NB4 (cell line): ENCODE data around the gene CACUL1.

Experiments used
- CTCF ChIP-seq: IDR thresholded peaks from one replicate; pipeline ENCODE4 v1.5.1; 2012; ENCODE audit warnings: low read depth, low read length
- MYC ChIP-seq: IDR thresholded peaks from 2 replicates; pipeline ENCODE4 v1.6.1; 2011; ENCODE audit warnings: low read depth, low read length
- POLR2A ChIP-seq: IDR thresholded peaks from 2 replicates; pipeline ENCODE4 v1.6.1; 2011; ENCODE audit warnings: mild to moderate bottlenecking; ENCODE audit not compliant: insufficient read length; ENCODE audit errors: extremely low read depth
- TF ChIP-seq, protein P1 (sequence below): IDR thresholded peaks from 2 replicates; pipeline ENCODE4 v1.6.1; 2011; ENCODE audit warnings: low read depth, low read length

- TF ChIP-seq CTCF (no peak), POLR2A (no peak), MYC (no peak)
- TF ChIP-seq, protein P1, sequence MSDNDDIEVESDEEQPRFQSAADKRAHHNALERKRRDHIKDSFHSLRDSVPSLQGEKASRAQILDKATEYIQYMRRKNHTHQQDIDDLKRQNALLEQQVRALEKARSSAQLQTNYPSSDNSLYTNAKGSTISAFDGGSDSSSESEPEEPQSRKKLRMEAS, result no peak
Observed at GRCh38 chr10:118776033-118776432, 21.3 kb upstream of the CACUL1 start.
